ENCODE measurements around the gene C4BPA.

The C4BPA gene

GRCh38 chr1:207112616-207113296, 8.7 kb downstream of the C4BPA start:
- no peaks in the 10 kb centered on the region for H3K36me3 ChIP-seq (ENCODE audit: control insufficient read depth in 2 of 2, insufficient read depth in 1 of 2, low read length in 2 of 2)
- CTCF ChIA-PET: no interaction called here
- POLR2A ChIA-PET: no interaction called here
- H3K4me3 ChIP-seq (ENCODE audit: low read depth, low read length): no peak overlapping the region
- no peak overlapping the region for H3K27ac ChIP-seq (ENCODE audit: extremely low read depth, low read depth, low read length)
- no peaks in the 10 kb centered on the region for H3K4me1 ChIP-seq (ENCODE audit: control insufficient read depth, insufficient read depth, low read length)
- TF ChIP-seq ZNF660 (tag by site-specific recombination; IDR thresholded peaks at IDR 0.05) (no peak), ZNF114 (tag by site-specific recombination; IDR thresholded peaks at IDR 0.05) (no peak), BCL6B (tag by site-specific recombination; IDR thresholded peaks at IDR 0.05) (no peak), SCRT2 (tag by site-specific recombination; IDR thresholded peaks at IDR 0.05) (peak; percentile 49), ZNF239 (tag by site-specific recombination; IDR thresholded peaks at IDR 0.05) (no peak), ZFP3 (tag by site-specific recombination; IDR thresholded peaks at IDR 0.05; ENCODE audit: low read depth) (no peak), ZFP69B (tag by site-specific recombination; IDR thresholded peaks at IDR 0.05) (no peak)
- no peaks in the 10 kb centered on the region for H3K9me3 ChIP-seq (ENCODE audit: control insufficient read depth, insufficient read depth, low read depth, low read length)

GRCh38 chr1:207115269-207115668, 11.2 kb downstream of the C4BPA start:
- Histone ChIP-seq H3K4me1 (ENCODE audit: control insufficient read depth, insufficient read depth, low read length) (no peaks in the 10 kb centered on the region), H3K27ac (ENCODE audit: extremely low read depth, low read depth, low read length) (no peak overlapping the region), H3K9me3 (ENCODE audit: control insufficient read depth, insufficient read depth, low read depth, low read length) (no peaks in the 10 kb centered on the region), H3K4me3 (ENCODE audit: low read depth, low read length) (no peak overlapping the region), H3K36me3 (ENCODE audit: control insufficient read depth in 2 of 2, insufficient read depth in 1 of 2, low read length in 2 of 2) (no peaks in the 10 kb centered on the region)
- TF ChIP-seq GLIS1 (tag by site-specific recombination; IDR thresholded peaks at IDR 0.05) (no peak), PRDM10 (tag by site-specific recombination; IDR thresholded peaks at IDR 0.05) (no peak), KLF7 (tag by site-specific recombination; IDR thresholded peaks at IDR 0.05; ENCODE audit: borderline replicate concordance) (no peak), ZBTB8A (tag by site-specific recombination; IDR thresholded peaks at IDR 0.05) (no peak), REPIN1 (tag by site-specific recombination; IDR thresholded peaks at IDR 0.05; ENCODE audit: low read depth) (no peak), ZSCAN4 (tag by site-specific recombination; IDR thresholded peaks at IDR 0.05) (no peak), ZFP69B (tag by site-specific recombination; IDR thresholded peaks at IDR 0.05) (no peak), EGR2 (tag by site-specific recombination; IDR thresholded peaks at IDR 0.05; ENCODE audit: low read depth) (no peak), GLI4 (tag by site-specific recombination; IDR thresholded peaks at IDR 0.05) (no peak)
- ChIA-PET CTCF (interaction anchor here (1.3 kb wide), 1 partner anchor 290 kb away, joined by 4 read pairs; no protein-coding TSS in a partner anchor), POLR2A (no interaction called here)

GRCh38 chr1:207124389-207124788, 20.4 kb downstream of the C4BPA start:
- Histone ChIP-seq H3K4me1 (ENCODE audit: control insufficient read depth, insufficient read depth, low read length) (no peaks in the 10 kb centered on the region), H3K36me3 (ENCODE audit: control insufficient read depth in 2 of 2, insufficient read depth in 1 of 2, low read length in 2 of 2) (no peaks in the 10 kb centered on the region), H3K27ac (ENCODE audit: extremely low read depth, low read depth, low read length) (no peak overlapping the region), H3K9me3 (ENCODE audit: control insufficient read depth, insufficient read depth, low read depth, low read length) (no peaks in the 10 kb centered on the region), H3K4me3 (ENCODE audit: low read depth, low read length) (no peak overlapping the region)
- ChIA-PET CTCF (no interaction called here), POLR2A (no interaction called here)
- TF ChIP-seq ZNF133 (tag by site-specific recombination; IDR thresholded peaks at IDR 0.05) (no peak), ZNF549 (tag by site-specific recombination; IDR thresholded peaks at IDR 0.05) (no peak), ZNF501 (tag by site-specific recombination; IDR thresholded peaks at IDR 0.05) (no peak), ZSCAN16 (tag by site-specific recombination; IDR thresholded peaks at IDR 0.05) (no peak), ZNF221 (tag by site-specific recombination; IDR thresholded peaks at IDR 0.05; ENCODE audit: borderline replicate concordance) (no peak)
- TF ChIP-seq, protein P1, sequence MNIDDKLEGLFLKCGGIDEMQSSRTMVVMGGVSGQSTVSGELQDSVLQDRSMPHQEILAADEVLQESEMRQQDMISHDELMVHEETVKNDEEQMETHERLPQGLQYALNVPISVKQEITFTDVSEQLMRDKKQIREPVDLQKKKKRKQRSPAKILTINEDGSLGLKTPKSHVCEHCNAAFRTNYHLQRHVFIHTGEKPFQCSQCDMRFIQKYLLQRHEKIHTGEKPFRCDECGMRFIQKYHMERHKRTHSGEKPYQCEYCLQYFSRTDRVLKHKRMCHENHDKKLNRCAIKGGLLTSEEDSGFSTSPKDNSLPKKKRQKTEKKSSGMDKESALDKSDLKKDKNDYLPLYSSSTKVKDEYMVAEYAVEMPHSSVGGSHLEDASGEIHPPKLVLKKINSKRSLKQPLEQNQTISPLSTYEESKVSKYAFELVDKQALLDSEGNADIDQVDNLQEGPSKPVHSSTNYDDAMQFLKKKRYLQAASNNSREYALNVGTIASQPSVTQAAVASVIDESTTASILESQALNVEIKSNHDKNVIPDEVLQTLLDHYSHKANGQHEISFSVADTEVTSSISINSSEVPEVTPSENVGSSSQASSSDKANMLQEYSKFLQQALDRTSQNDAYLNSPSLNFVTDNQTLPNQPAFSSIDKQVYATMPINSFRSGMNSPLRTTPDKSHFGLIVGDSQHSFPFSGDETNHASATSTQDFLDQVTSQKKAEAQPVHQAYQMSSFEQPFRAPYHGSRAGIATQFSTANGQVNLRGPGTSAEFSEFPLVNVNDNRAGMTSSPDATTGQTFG (tag by site-specific recombination; IDR thresholded peaks at IDR 0.05; ENCODE audit: borderline replicate concordance): no peak

Measured in HEK293 (cell line).